Endothelial cell of umbilical vein (primary cell): ENCODE measurements around the gene C1orf35. TPM values are rescaled to one million over a fixed set of nuclear protein-coding genes. Genes with fewer than 3 reads are reported as not detected.

Experiments used
- BruUV-seq: library from RNA; stranded (reverse); fragments of 400-500 nt; replicated peaks from 2 replicates; lab custom pipeline; 2021; lab: Mats Ljungman, UMichigan
- CTCF ChIA-PET: fragments of 300-600, 350-600 bp; sonication (Branson Sonifier 250); formaldehyde crosslinking; loops from one replicate; lab custom pipeline; 2021; ENCODE audit warnings: antibody characterized with exemption, inconsistent platforms; lab: Charles Lee
- POLR2A ChIA-PET: fragments of 300-600, 350-600 bp; sonication (Branson Sonifier 250); formaldehyde crosslinking; loops from one replicate; lab custom pipeline; 2021; ENCODE audit warnings: antibody characterized with exemption, inconsistent platforms; lab: Charles Lee
- DNase-seq: peaks from one replicate; pipeline ENCODE4 v3.0.0-alpha.2; 2011; ENCODE audit warnings: low read depth, low spot score
- FAIRE-seq: peaks from 2 replicates; lab custom pipeline; 2011; peaks lifted over from hg19 to GRCh38; lab: Jason Lieb, UNC
- H2AFZ ChIP-seq: 2 replicates; pipeline ENCODE4 v1.6.0; 2012; ENCODE audit warnings: low read depth, low read length, control low read depth, inconsistent platforms
- H3K27ac ChIP-seq: 2 replicates; pipeline ENCODE4 v1.5.1; 2011; ENCODE audit warnings: low read depth, mild to moderate bottlenecking, control low read depth, low read length, moderate library complexity; ENCODE audit not compliant: insufficient read depth
- H3K27me3 ChIP-seq, 2 experiments: 2 replicates each; pipeline versions ENCODE4 v1.6.0 to v1.6.1; 2011; ENCODE audit warnings: low read length in 2 of 2, mixed read lengths in 1 of 2; ENCODE audit not compliant: control insufficient read depth in 2 of 2, insufficient read depth in 2 of 2
- H3K36me3 ChIP-seq, 2 experiments: 2 replicates in 1 of 2; 3 replicates in 1 of 2; pipeline ENCODE4 v1.5.1; 2011; ENCODE audit warnings: low read length in 2 of 2, mild to moderate bottlenecking in 1 of 2, moderate library complexity in 1 of 2; ENCODE audit not compliant: control insufficient read depth in 2 of 2, insufficient read depth in 2 of 2; ENCODE audit errors: extremely low read depth in 1 of 2
- H3K4me1 ChIP-seq: 3 replicates; pipeline ENCODE4 v1.5.1; 2011; ENCODE audit warnings: mild to moderate bottlenecking, low read length; ENCODE audit not compliant: control insufficient read depth, insufficient read depth; ENCODE audit errors: extremely low read depth
- H3K4me2 ChIP-seq: 2 replicates; pipeline ENCODE4 v1.6.1; 2011; ENCODE audit warnings: low read length, control low read depth, mixed read lengths; ENCODE audit not compliant: insufficient read depth
- H3K4me3 ChIP-seq, 3 experiments: fragments of 200-600 bp in 1 of 3; sonication (generic), shearing (Covaris generic) in 1 of 3; replicated peaks in 1 of 3; 2 replicates each; pipeline ENCODE4 v1.5.1; 2011 to 2016; ENCODE audit warnings: control low read depth in 3 of 3, low read length in 3 of 3, mild to moderate bottlenecking in 2 of 3, inconsistent platforms in 1 of 3, low read depth in 1 of 3, moderate library complexity in 1 of 3; ENCODE audit not compliant: insufficient read depth in 1 of 3
- H3K79me2 ChIP-seq: 2 replicates; pipeline ENCODE4 v1.6.0; 2012; ENCODE audit warnings: low read length, inconsistent platforms; ENCODE audit not compliant: control insufficient read depth, insufficient read depth
- H3K9ac ChIP-seq: replicated peaks from 2 replicates; pipeline ENCODE3; 2011; ENCODE audit warnings: low read length, control low read depth; ENCODE audit not compliant: insufficient read depth; ENCODE audit errors: extremely low read depth
- H3K9me1 ChIP-seq: replicated peaks from 3 replicates; pipeline ENCODE4 v1.6.0; 2011; ENCODE audit warnings: mild to moderate bottlenecking, low read length; ENCODE audit not compliant: control insufficient read depth, insufficient read depth; ENCODE audit errors: extremely low read depth
- H3K9me3 ChIP-seq: replicated peaks from 2 replicates; pipeline ENCODE4 v1.5.1; 2012; ENCODE audit warnings: low read length, inconsistent platforms; ENCODE audit not compliant: control insufficient read depth, insufficient read depth
- H4K20me1 ChIP-seq: replicated peaks from 2 replicates; pipeline ENCODE3; 2011; ENCODE audit warnings: mild to moderate bottlenecking, low read length; ENCODE audit not compliant: control insufficient read depth, insufficient read depth; ENCODE audit errors: extremely low read depth
- CTCF ChIP-seq, 2 donors: IDR thresholded peaks; 1 replicate in 1 of 2; 2 replicates in 1 of 2; pipeline ENCODE4 v1.5.1; 2011; ENCODE audit warnings: low read length in 2 of 2, mild to moderate bottlenecking in 2 of 2, moderate library complexity in 2 of 2, control low read depth in 1 of 2, inconsistent platforms in 1 of 2, low read depth in 1 of 2; ENCODE audit not compliant: insufficient read depth in 1 of 2; ENCODE audit errors: extremely low read depth in 1 of 2
- EZH2 ChIP-seq: IDR thresholded peaks from 2 replicates; pipeline ENCODE4 v1.6.1; 2012; ENCODE audit warnings: borderline replicate concordance, low read depth, mild to moderate bottlenecking, moderate library complexity, low read length, inconsistent platforms; ENCODE audit not compliant: severe bottlenecking
- FOS ChIP-seq: IDR thresholded peaks from 2 replicates; pipeline ENCODE4 v1.6.1; 2011; ENCODE audit warnings: mild to moderate bottlenecking, low read length, moderate library complexity, borderline replicate concordance; ENCODE audit not compliant: insufficient read depth
- GATA2 ChIP-seq: IDR thresholded peaks from 2 replicates; pipeline ENCODE4 v1.7.0; 2011; ENCODE audit warnings: low read depth, mild to moderate bottlenecking, moderate library complexity, mixed read lengths, low read length; ENCODE audit not compliant: insufficient read length, insufficient read depth
- JUN ChIP-seq: IDR thresholded peaks from 2 replicates; pipeline ENCODE4 v1.6.1; 2011; ENCODE audit warnings: borderline replicate concordance, low read depth; ENCODE audit not compliant: insufficient read length, insufficient read depth
- MAX ChIP-seq: IDR thresholded peaks from 2 replicates; pipeline ENCODE4 v1.6.1; 2011; ENCODE audit not compliant: insufficient read depth, insufficient read length
- MYC ChIP-seq: IDR thresholded peaks from one replicate; pipeline ENCODE4 v1.6.1; 2011; ENCODE audit warnings: mild to moderate bottlenecking, low read depth, low read length
- POLR2A ChIP-seq: IDR thresholded peaks from 2 replicates; pipeline ENCODE4 v1.6.1; 2012; ENCODE audit warnings: low read depth, mild to moderate bottlenecking, control low read depth, low read length
- POLR2AphosphoS5 ChIP-seq: IDR thresholded peaks from 2 replicates; pipeline ENCODE4 v1.6.1; 2012; ENCODE audit warnings: low read depth, mild to moderate bottlenecking, control low read depth, low read length, moderate library complexity; ENCODE audit not compliant: insufficient read depth
- dilution Hi-C: fragments of 300-500 bp; cut with MboI; formaldehyde crosslinking; loops from one replicate; pipeline ENCODE4 v1.15.0; 2019; ENCODE audit warnings: low sequenced_read_pairs; ENCODE audit not compliant: extremely low pct_ligation_motif_present
- intact Hi-C: fragments of 100-400 bp; cut with micrococcal nuclease; formaldehyde crosslinking; loops from one replicate; pipeline ENCODE4 v1.10.0; 2022
- polyA plus RNA-seq, 4 experiments: library from polyadenylated mRNA; depleted of rRNA in 3 of 4; stranded (reverse) in 3 of 4; unstranded in 1 of 4; fragments of >200 nt; gene quantifications; 2 replicates each; pipeline versions ENCODE4 v1.2.1 to v1.2.3, GENCODE V29; 2011 to 2012; ENCODE audit warnings: missing spikeins in 1 of 4
- total RNA-seq: library from RNA; stranded (reverse); gene quantifications from 2 replicates; pipeline ENCODE4 v1.2.3, GENCODE V29; 2021

The C1orf35 gene
- total and polyA plus RNA-seq, 2 donors (not counting 3 experiments of a cell fraction or from before 2014, with no cell fraction given), result 19.9 to 21.7 TPM

GRCh38 chr1:228095161-228095560 is 8.0 kb downstream of the C1orf35 start:
- peaks cover 4% of the 10 kb centered on the region for H3K9me3 ChIP-seq
- peaks cover 18% of the 10 kb centered on the region for H4K20me1 ChIP-seq
- peaks cover 21% of the 10 kb centered on the region for H3K4me1 ChIP-seq
- dilution Hi-C loops, result no loop called here
- no peak overlapping the region for H2AFZ ChIP-seq
- CTCF ChIA-PET, result interaction anchor here (1.2 kb wide), 1 partner anchor 96 kb away, joined by 3 read pairs; no protein-coding TSS in a partner anchor
- TF ChIP-seq CTCF (IDR thresholded peaks at IDR 0.05; ENCODE audit: extremely low read depth in 1 of 2, insufficient read depth in 1 of 2, low read depth in 1 of 2, low read length in 2 of 2), result no peak
- TF ChIP-seq FOS, result no peak
- no peak for TF ChIP-seq MYC
- TF ChIP-seq EZH2, result no peak
- no peak for TF ChIP-seq MAX
- TF ChIP-seq GATA2, result no peak
- TF ChIP-seq JUN, result no peak
- no peak for TF ChIP-seq POLR2AphosphoS5
- TF ChIP-seq POLR2A, result no peak
- H3K79me2 ChIP-seq, result peaks cover 92% of the 10 kb centered on the region
- FAIRE-seq (no peak), DNase-seq (no peak)
- H3K4me2 ChIP-seq, result no peak overlapping the region
- peaks cover 10 to 39% of the 10 kb centered on the region in 2 experiments for H3K36me3 ChIP-seq
- BruUV-seq, result no TSS peak
- H3K27me3 ChIP-seq, result no peaks in the 10 kb centered on the region
- intact Hi-C loops, result no loop called here
- no peak overlapping the region for H3K9ac ChIP-seq
- H3K27ac ChIP-seq, result no peak overlapping the region
- no peaks in the 10 kb centered on the region for H3K9me1 ChIP-seq
- no peak overlapping the region for H3K4me3 ChIP-seq
- POLR2A ChIA-PET, result no interaction called here
